ENCODE measurements around the gene PXDN.

GRCh38 chr2:1788478-1788959, 44.2 kb upstream of the PXDN start:
- TF ChIP-seq POLR2AphosphoS5 (IDR thresholded peaks at IDR 0.05; ENCODE audit: borderline replicate concordance, low read depth, low read length) (no peak), EZH2 (IDR thresholded peaks at IDR 0.05) (no peak), FOXP2 (optimal IDR thresholded peaks at IDR 0.05; ENCODE audit: control extremely low read depth, extremely low read length, insufficient read depth) (no peak)
